AG04450 (cell line): ENCODE measurements around the gene USP2. TPM values are rescaled to one million over a fixed set of nuclear protein-coding genes. Genes with fewer than 3 reads are reported as not detected.

Source experiments
- CTCF ChIA-PET: fragments of 300-600, 350-600 bp; formaldehyde crosslinking; extraction: SDS; loops from one replicate; lab custom pipeline; 2022; ENCODE audit warnings: antibody characterized with exemption, inconsistent platforms; lab: Charles Lee
- POLR2A ChIA-PET: fragments of 350-600 bp; formaldehyde crosslinking; extraction: SDS; loops from one replicate; lab custom pipeline; 2021; ENCODE audit warnings: antibody characterized with exemption, inconsistent platforms; lab: Yijun Ruan, JAX
- DNase-seq: peaks from one replicate; pipeline ENCODE4 v3.0.0-alpha.2; 2011; ENCODE audit warnings: low read depth, low spot score
- H3K27ac ChIP-seq: one replicate; pipeline ENCODE4 v1.5.1; 2012; ENCODE audit warnings: low read depth, low read length, control low read depth
- H3K27me3 ChIP-seq: one replicate; pipeline ENCODE4 v1.6.0; 2012; ENCODE audit warnings: low read length; ENCODE audit not compliant: control insufficient read depth, insufficient read depth
- H3K4me3 ChIP-seq: 2 replicates; pipeline ENCODE4 v1.5.1; 2011; ENCODE audit warnings: mild to moderate bottlenecking, low read depth, low read length, control low read depth
- H3K9me3 ChIP-seq: 2 replicates; pipeline ENCODE4 v1.5.1; 2012; ENCODE audit warnings: low read length; ENCODE audit not compliant: control insufficient read depth, insufficient read depth
- polyA plus RNA-seq: library from polyadenylated mRNA; depleted of rRNA; stranded (reverse); fragments of >200 nt; gene quantifications from 2 replicates; pipeline ENCODE4 v1.2.3, GENCODE V29; 2011
- TF ChIP-seq, protein P1 (sequence below): IDR thresholded peaks from 2 replicates; pipeline ENCODE4 v1.5.1; 2011; ENCODE audit warnings: low read depth, low read length, control low read depth, inconsistent platforms

The USP2 gene
- polyA plus RNA-seq, 1 experiment, result 0.32 TPM

DNA sequence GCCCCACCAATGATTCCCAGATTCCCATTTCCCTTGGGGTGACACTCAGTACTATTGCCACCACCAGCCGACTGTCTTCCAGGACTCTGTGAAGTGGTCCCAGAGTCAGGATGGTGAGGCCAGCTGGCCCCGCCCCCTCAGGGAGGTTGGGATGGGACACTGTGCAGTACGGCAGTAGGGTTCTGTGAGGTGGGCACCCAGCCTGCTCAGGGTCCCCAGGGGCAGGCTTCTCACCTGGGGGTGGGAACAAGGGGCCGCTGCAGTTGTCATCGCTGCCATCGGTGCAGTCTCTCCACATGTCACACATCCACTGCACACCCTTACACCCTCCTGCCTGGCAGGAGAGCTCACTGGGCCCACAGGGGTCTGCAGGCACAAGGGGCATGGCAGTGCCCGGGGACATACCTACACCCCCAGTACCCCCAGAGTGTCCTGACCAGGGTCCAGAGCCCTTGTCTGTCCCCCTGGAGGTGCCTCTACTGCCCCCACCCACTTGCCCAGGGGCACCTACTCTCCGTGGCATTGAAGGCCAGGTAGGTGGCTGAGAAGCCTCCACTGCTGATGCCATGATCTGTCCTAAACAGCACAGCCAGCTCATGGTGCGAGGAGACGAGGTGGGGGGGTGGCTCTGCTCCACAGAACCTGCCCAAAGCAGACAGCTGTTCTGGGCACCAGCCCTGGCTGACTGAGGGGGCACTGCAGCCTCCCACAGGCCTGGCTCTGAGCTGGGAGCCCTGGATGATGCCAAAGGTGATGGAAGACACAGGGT lies 38.9 kb downstream of the USP2 start:
- Histone ChIP-seq H3K27me3 (peaks cover 32% of the 10 kb centered on the region), H3K27ac (no peak overlapping the region), H3K4me3 (no peak overlapping the region), H3K9me3 (no peaks in the 10 kb centered on the region)
- TF ChIP-seq, protein P1, sequence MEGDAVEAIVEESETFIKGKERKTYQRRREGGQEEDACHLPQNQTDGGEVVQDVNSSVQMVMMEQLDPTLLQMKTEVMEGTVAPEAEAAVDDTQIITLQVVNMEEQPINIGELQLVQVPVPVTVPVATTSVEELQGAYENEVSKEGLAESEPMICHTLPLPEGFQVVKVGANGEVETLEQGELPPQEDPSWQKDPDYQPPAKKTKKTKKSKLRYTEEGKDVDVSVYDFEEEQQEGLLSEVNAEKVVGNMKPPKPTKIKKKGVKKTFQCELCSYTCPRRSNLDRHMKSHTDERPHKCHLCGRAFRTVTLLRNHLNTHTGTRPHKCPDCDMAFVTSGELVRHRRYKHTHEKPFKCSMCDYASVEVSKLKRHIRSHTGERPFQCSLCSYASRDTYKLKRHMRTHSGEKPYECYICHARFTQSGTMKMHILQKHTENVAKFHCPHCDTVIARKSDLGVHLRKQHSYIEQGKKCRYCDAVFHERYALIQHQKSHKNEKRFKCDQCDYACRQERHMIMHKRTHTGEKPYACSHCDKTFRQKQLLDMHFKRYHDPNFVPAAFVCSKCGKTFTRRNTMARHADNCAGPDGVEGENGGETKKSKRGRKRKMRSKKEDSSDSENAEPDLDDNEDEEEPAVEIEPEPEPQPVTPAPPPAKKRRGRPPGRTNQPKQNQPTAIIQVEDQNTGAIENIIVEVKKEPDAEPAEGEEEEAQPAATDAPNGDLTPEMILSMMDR, result no peak
- POLR2A ChIA-PET, result no interaction called here
- CTCF ChIA-PET, result interaction anchor here (2.5 to 6.4 kb wide), 3 partner anchors 14 to 132 kb away, joined by 15 to 80 read pairs (median 48); partner anchors contain the start of gene USP2
- no peak for DNase-seq

DNA sequence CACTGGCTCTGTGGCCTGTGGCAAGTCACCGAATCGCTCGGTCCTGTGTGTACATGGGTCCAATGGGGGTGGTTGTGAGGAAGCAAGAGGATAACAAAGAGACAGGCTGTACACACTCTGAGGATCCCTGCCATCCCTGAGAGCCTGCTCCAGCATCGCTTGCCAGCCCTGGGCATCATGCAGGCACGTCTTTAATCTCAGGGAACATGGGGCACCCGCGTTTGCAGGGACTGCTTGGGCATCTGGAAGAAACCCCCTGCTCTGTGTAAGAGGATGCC lies 39.5 kb downstream of the USP2 start:
- Histone ChIP-seq H3K4me3 (no peak overlapping the region), H3K27ac (no peak overlapping the region), H3K9me3 (no peaks in the 10 kb centered on the region), H3K27me3 (peaks cover 28% of the 10 kb centered on the region)
- ChIA-PET POLR2A (no interaction called here), CTCF (interaction anchor here (2.5 to 6.4 kb wide), 4 partner anchors 15 to 133 kb away, joined by 15 to 161 read pairs (median 64); partner anchors contain the start of genes MCAM and USP2)
- DNase-seq, result no peak
- TF ChIP-seq, protein P1, result no peak

DNA sequence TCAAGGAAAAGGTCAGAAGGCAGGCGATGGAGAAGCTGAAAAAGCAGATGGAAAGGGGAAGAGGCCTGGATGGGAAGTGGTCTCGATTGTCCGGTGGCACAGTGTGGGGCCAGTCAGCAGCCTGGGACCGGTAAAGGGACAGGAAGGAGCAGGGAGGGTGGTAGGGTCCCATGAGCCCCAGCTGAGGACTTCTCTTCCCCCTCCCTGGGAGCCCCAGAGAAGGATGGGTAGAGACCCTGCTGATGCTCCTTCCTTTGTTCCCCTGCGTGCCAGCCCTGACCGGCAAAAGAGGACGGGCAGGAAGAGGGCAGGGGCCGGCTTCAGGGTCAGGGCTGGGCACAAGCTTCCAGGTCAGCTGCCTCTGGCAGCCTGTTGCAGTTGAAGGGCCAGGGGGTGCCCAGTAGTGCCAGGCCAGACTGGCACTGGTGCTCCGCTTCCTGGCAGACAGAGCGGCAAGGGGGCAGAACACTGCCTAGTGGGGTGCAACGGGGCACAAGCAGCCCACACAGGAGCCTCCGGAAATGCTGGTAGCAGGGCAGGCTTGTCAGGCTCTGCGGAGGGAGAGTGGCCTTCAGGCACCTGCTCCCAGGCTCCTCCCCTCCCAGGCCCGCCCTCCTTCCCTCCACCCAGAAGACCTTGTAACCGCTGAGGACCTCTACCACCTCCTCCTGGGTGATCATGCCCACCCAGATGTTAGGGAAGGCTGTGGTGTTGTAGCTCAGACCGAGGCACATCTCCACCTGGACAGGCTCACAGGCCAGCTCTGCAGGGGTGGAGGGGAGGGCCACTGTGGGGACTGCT lies 40.1 kb downstream of the USP2 start:
- Histone ChIP-seq H3K27ac (no peak overlapping the region), H3K9me3 (no peaks in the 10 kb centered on the region), H3K27me3 (peaks cover 24% of the 10 kb centered on the region), H3K4me3 (peak overlapping the region; percentile 64; the same call in 1 of the 2 replicates)
- DNase-seq, result no peak
- ChIA-PET POLR2A (interaction anchor here (1.1 kb wide), 1 partner anchor 19 kb away, joined by 4 read pairs; no protein-coding TSS in a partner anchor), CTCF (interaction anchor here (0.6 to 6.4 kb wide), 14 partner anchors 11 to 310 kb away, joined by 3 to 161 read pairs (median 13); partner anchors contain the start of genes DPAGT1, MCAM and USP2)
- TF ChIP-seq, protein P1, result no peak

DNA sequence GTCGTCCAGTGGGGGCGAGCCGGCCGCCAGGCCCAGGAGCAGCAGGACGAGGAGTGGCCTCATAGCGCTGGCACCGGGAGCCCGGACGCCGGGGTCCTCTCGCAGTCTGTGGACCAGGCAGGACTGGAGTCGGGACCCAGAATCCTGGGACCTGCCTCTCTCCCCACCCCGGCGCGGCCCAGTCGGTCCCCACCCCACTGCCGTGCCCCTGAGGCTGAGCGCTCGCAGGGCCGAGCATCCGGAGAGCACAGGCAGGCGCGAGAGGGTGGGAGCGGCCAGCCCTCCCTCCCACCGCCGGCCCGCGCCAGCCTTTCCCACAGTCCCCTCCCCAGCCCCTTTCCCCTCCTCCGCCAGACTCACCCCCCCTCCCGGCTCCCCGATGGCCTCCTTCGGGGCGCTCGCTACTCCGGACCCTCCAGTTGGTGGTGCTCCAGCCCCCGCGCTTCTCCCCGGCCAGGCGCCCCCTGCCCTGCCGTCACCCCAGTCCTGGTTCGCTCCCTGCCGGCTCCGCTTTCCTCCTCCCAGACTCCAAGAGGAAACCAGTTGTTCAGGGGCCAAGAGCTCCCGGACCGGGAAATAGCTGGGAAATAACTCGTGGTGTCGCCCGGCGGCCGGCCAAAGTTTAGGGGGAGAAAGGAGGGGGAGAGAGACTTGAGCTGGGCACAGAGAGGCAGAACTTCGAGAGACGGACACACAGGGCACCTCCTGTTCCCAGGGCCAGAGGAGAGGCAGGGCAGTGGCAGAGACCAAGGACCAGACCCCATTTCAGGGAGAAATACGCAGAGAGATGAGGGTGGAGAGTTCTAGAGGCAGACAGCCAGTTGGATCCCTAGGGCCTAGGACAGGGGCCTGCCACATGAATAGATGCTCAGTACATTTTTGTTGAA lies 40.9 kb downstream of the USP2 start, which contains the start of gene C1QTNF5:
TSS of gene C1QTNF5 (minus strand) at position 549 of the 887 bp plus-strand sequence. CDS start at position 63, 486 bp downstream.
- Histone ChIP-seq H3K27me3 (peaks cover 19% of the 10 kb centered on the region), H3K4me3 (peak within 1 kb of the TSS; percentile 64), H3K27ac (no peak within 1 kb of the TSS), H3K9me3 (no peaks in the 10 kb centered on the region; the same call in 1 of the 2 replicates)
- no peak for DNase-seq
- ChIA-PET CTCF (interaction anchor here (0.6 to 6.4 kb wide), 39 partner anchors 8 to 651 kb away, joined by 3 to 161 read pairs (median 5); partner anchors contain the start of genes CBL, DPAGT1, MCAM and THY1), POLR2A (interaction anchor here (0.6 to 1.1 kb wide), 4 partner anchors 19 to 134 kb away, joined by 3 to 4 read pairs (median 4); partner anchors contain the start of gene THY1)
- TF ChIP-seq, protein P1, result 0 out of 2 replicates have a peak, but pooled peaks have one; percentile 4
